ENCODE results near the gene EFCAB12.

GRCh38 chr3:129425619-129426018 lies 2.8 kb downstream of the EFCAB12 start:
- TF ChIP-seq CTCF (IDR thresholded peaks at IDR 0.05; ENCODE audit: control extremely low read depth in 1 of 3, insufficient read depth in 1 of 3, low read depth in 1 of 3, low read length in 3 of 3) = no peak
- no peak for TF ChIP-seq TAF7 (optimal IDR thresholded peaks at IDR 0.05; ENCODE audit: borderline replicate concordance, low read depth, low read length)
- no peak for TF ChIP-seq EZH2 (IDR thresholded peaks at IDR 0.05; ENCODE audit: low read depth, low read length, severe bottlenecking)
- no peak for TF ChIP-seq CHD2 (IDR thresholded peaks at IDR 0.05; ENCODE audit: low read length)
- no peak for TF ChIP-seq RAD21 (IDR thresholded peaks at IDR 0.05 in 1 of 2, conservative IDR thresholded peaks at IDR 0.05 in 1 of 2; ENCODE audit: low read depth in 2 of 2, low read length in 2 of 2)
- no peak for TF ChIP-seq POLR2AphosphoS5 (IDR thresholded peaks at IDR 0.05; ENCODE audit: low read depth, low read length)
- TF ChIP-seq JUND (IDR thresholded peaks at IDR 0.05; ENCODE audit: low read length) = no peak
- TF ChIP-seq KDM5A (IDR thresholded peaks at IDR 0.05; ENCODE audit: low read length) = no peak
- TF ChIP-seq NANOG (IDR thresholded peaks at IDR 0.05; ENCODE audit: insufficient read depth, low read depth, low read length, poor library complexity, severe bottlenecking) = no peak
- no peak for TF ChIP-seq HDAC2 (IDR thresholded peaks at IDR 0.05; ENCODE audit: borderline replicate concordance in 1 of 2, low read depth in 2 of 2, low read length in 2 of 2)
- no peak for TF ChIP-seq ATF3 (IDR thresholded peaks at IDR 0.05; ENCODE audit: insufficient read depth, low read depth, low read length)

All from H1 (cell line).